Right renal cortex interstitium (tissue), 3 donors: Measurements from ENCODE around the gene AGAP2. TPM values are rescaled to one million over a fixed set of nuclear protein-coding genes. Genes with fewer than 3 reads are reported as not detected.

Source experiments
- DNase-seq, 3 donors: peaks; one replicate each; pipeline ENCODE4 v3.0.0-alpha.2; 2013; ENCODE audit warnings: low read depth in 3 of 3, low spot score in 2 of 3
- polyA plus RNA-seq, 3 donors: library from polyadenylated mRNA; unstranded; fragments of 120-200 nt; gene quantifications; one replicate each; pipeline ENCODE4 v1.2.1, GENCODE V29; 2013; ENCODE audit not compliant: insufficient read length in 3 of 3

Gene AGAP2
- polyA plus RNA-seq, 3 donors: 0.68 to 1.9 (median 1.2) TPM

- DNase-seq: no peak
Observed at GRCh38 chr12:57754411-57755193, 16.1 kb upstream of the AGAP2 start, which contains the start of gene MARCHF9. TSS of gene MARCHF9 (plus strand) at chr12:57755103. CDS start at chr12:57755529, 426 bp downstream.

- no peak for DNase-seq
Observed at GRCh38 chr12:57753756-57754337, 15.3 kb upstream of the AGAP2 start.

- DNase-seq: no peak
Observed at GRCh38 chr12:57752668-57753000, 14.1 kb upstream of the AGAP2 start.

- DNase-seq: peak; percentile 94 to 97 (median 94)
Observed at GRCh38 chr12:57751788-57752667, 13.5 kb upstream of the AGAP2 start, which contains the start of gene CDK4. TSS of gene CDK4 (minus strand) at chr12:57752310. CDS start at chr12:57751717, 593 bp downstream.

- DNase-seq: no peak
Observed at GRCh38 chr12:57751432-57751787, 12.9 kb upstream of the AGAP2 start.

- DNase-seq: no peak
Observed at GRCh38 chr12:57750561-57751431, 12.3 kb upstream of the AGAP2 start.

- DNase-seq: no peak
Observed at GRCh38 chr12:57749061-57749460, 10.5 kb upstream of the AGAP2 start.

- no peak for DNase-seq
Observed at GRCh38 chr12:57746025-57746424, 7.5 kb upstream of the AGAP2 start.

- no peak for DNase-seq
Observed at GRCh38 chr12:57745485-57745881, 6.9 kb upstream of the AGAP2 start.

- peak; percentile 96 to 99 (median 98) for DNase-seq
Observed at GRCh38 chr12:57744777-57745484, 6.4 kb upstream of the AGAP2 start, which contains the start of gene TSPAN31. TSS of gene TSPAN31 (plus strand) at chr12:57745039. CDS start at chr12:57745155, 116 bp downstream.

- peak in 2 of 3 donors; percentile 77 to 80 for DNase-seq
Observed at GRCh38 chr12:57744194-57744776, 5.7 kb upstream of the AGAP2 start.

GRCh38 chr12:57743769-57744168, 5.2 kb upstream of the AGAP2 start:
- DNase-seq: no peak

GRCh38 chr12:57741844-57742738, 3.5 kb upstream of the AGAP2 start:
- DNase-seq: no peak

- DNase-seq: no peak
Observed at GRCh38 chr12:57741413-57741789, 2.9 kb upstream of the AGAP2 start.

- no peak for DNase-seq
Observed at GRCh38 chr12:57740656-57741412, 2.3 kb upstream of the AGAP2 start.

- DNase-seq: no peak
Observed at GRCh38 chr12:57739914-57740538, 1.5 kb upstream of the AGAP2 start.

- no peak for DNase-seq
Observed at GRCh38 chr12:57739387-57739786, 845 bp upstream of the AGAP2 start.
